Measurements from ENCODE around the gene LCN1.

GRCh38 chr9:135508211-135508820, 12.9 kb upstream of the LCN1 start:
- TF ChIP-seq, protein P1, sequence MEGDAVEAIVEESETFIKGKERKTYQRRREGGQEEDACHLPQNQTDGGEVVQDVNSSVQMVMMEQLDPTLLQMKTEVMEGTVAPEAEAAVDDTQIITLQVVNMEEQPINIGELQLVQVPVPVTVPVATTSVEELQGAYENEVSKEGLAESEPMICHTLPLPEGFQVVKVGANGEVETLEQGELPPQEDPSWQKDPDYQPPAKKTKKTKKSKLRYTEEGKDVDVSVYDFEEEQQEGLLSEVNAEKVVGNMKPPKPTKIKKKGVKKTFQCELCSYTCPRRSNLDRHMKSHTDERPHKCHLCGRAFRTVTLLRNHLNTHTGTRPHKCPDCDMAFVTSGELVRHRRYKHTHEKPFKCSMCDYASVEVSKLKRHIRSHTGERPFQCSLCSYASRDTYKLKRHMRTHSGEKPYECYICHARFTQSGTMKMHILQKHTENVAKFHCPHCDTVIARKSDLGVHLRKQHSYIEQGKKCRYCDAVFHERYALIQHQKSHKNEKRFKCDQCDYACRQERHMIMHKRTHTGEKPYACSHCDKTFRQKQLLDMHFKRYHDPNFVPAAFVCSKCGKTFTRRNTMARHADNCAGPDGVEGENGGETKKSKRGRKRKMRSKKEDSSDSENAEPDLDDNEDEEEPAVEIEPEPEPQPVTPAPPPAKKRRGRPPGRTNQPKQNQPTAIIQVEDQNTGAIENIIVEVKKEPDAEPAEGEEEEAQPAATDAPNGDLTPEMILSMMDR (IDR thresholded peaks at IDR 0.05): no peak
- TF ChIP-seq POLR2A (IDR thresholded peaks at IDR 0.05): no peak
